ENCODE measurements around the gene OLIG1. TPM values are rescaled to one million over a fixed set of nuclear protein-coding genes. Genes with fewer than 3 reads are reported as not detected.

Gene OLIG1
- total and polyA plus RNA-seq, 10 of the 15 experiments (the other 5 are each of a cell fraction or from before 2014, with no cell fraction given): not detected

GRCh38 chr21:33040215-33040614 lies 29.7 kb upstream of the OLIG1 start:
- no peaks in the 10 kb centered on the region for H3K4me1 ChIP-seq (ENCODE audit: control insufficient read depth, insufficient read depth, low read length)
- H3K79me2 ChIP-seq (ENCODE audit: control insufficient read depth, insufficient read depth, low read length): no peaks in the 10 kb centered on the region
- no peak overlapping the region for H3K27ac ChIP-seq (ENCODE audit: control insufficient read depth, insufficient read depth)
- no peaks in the 10 kb centered on the region for H4K20me1 ChIP-seq (ENCODE audit: control insufficient read depth, insufficient read depth)
- WGBS (ENCODE audit: insufficient coverage, insufficient replicate concordance, low lambda C conversion rate, missing lambda C conversion rate): 53% methylated on average over 3 of the region's 3 CpGs
- ChIA-PET POLR2A (no interaction called here), CTCF (no interaction called here), SMC1A (ENCODE audit: uncharacterized antibody, unreplicated experiment) (no interaction called here), RAD21 (ENCODE audit: unreplicated experiment) (no interaction called here)
- BruUV-seq (replicated peaks): no TSS peak
- H2AFZ ChIP-seq (ENCODE audit: control insufficient read depth, low read depth, low read length): no peak overlapping the region
- FAIRE-seq (no peak), DNase-seq (ENCODE audit: low read depth, low spot score) (no peak), ATAC-seq (no peak)
- H3K9ac ChIP-seq (ENCODE audit: control insufficient read depth, insufficient read depth, low read length): no peak overlapping the region
- no peaks in the 10 kb centered on the region for H3K36me3 ChIP-seq (ENCODE audit: control insufficient read depth in 2 of 2, insufficient read depth in 2 of 2, low read length in 1 of 2)
- intact Hi-C loops (cut with micrococcal nuclease; ENCODE audit: unreplicated experiment): no loop called here
- no peaks in the 10 kb centered on the region for H3K9me3 ChIP-seq (replicated peaks; ENCODE audit: control insufficient read depth, insufficient read depth, low read length)
- TF ChIP-seq TAF1 (IDR thresholded peaks at IDR 0.05; ENCODE audit: borderline replicate concordance, low read depth, low read length) (no peak), SMC3 (IDR thresholded peaks at IDR 0.05; ENCODE audit: borderline replicate concordance, low read length) (no peak), SP1 (IDR thresholded peaks at IDR 0.05; ENCODE audit: low read depth, low read length) (no peak), HDGF (IDR thresholded peaks at IDR 0.05) (no peak), RCOR1 (conservative IDR thresholded peaks at IDR 0.05; ENCODE audit: low read depth, low read length) (no peak), MTA2 (IDR thresholded peaks at IDR 0.05; ENCODE audit: low read depth) (no peak), YBX1 (IDR thresholded peaks at IDR 0.05) (no peak), HDAC2 (IDR thresholded peaks at IDR 0.05) (no peak), PAX5 (IDR thresholded peaks at IDR 0.05; ENCODE audit: borderline replicate concordance, low read depth, low read length) (no peak), ESRRA (IDR thresholded peaks at IDR 0.05; ENCODE audit: low read length) (no peak), SMARCA5 (IDR thresholded peaks at IDR 0.05) (no peak), SPI1 (IDR thresholded peaks at IDR 0.05; ENCODE audit: borderline replicate concordance, insufficient read depth, low read depth, low read length) (no peak), TCF7 (IDR thresholded peaks at IDR 0.05; ENCODE audit: borderline replicate concordance) (no peak), BACH1 (IDR thresholded peaks at IDR 0.05; ENCODE audit: borderline replicate concordance) (no peak), MXI1 (IDR thresholded peaks at IDR 0.05; ENCODE audit: low read depth, low read length) (no peak), POLR2A (IDR thresholded peaks at IDR 0.05; ENCODE audit: low read depth, low read length) (no peak), EP300 (IDR thresholded peaks at IDR 0.05; ENCODE audit: borderline replicate concordance in 1 of 2, control insufficient read depth in 1 of 2, low read depth in 2 of 2, low read length in 2 of 2) (no peak), NR2C2 (IDR thresholded peaks at IDR 0.05; ENCODE audit: borderline replicate concordance, control insufficient read depth, insufficient read length, low read depth) (no peak)
- TF ChIP-seq, protein P1, sequence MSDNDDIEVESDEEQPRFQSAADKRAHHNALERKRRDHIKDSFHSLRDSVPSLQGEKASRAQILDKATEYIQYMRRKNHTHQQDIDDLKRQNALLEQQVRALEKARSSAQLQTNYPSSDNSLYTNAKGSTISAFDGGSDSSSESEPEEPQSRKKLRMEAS (IDR thresholded peaks at IDR 0.05; ENCODE audit: low read depth, low read length): no peak
- peaks cover 0 to 2% of the 10 kb centered on the region in 2 experiments; a peak in 2 of 4 replicates for H3K27me3 ChIP-seq (replicated peaks in 1 of 2; ENCODE audit: control insufficient read depth in 2 of 2, insufficient read depth in 2 of 2, low read length in 1 of 2)
- H3K4me2 ChIP-seq (ENCODE audit: control insufficient read depth, insufficient read depth): no peak overlapping the region
- no peak overlapping the region for H3K4me3 ChIP-seq
- in situ Hi-C loops (cut with MboI): no loop called here
